H9 (cell line): Measurements from ENCODE around the gene PYGL. TPM values are rescaled to one million over a fixed set of nuclear protein-coding genes. Genes with fewer than 3 reads are reported as not detected.

Experiments
- DNase-seq: peaks from one replicate; pipeline ENCODE4 v3.0.0-alpha.2; 2017
- H2AFZ ChIP-seq: one replicate; pipeline ENCODE4 v1.6.1; 2013; ENCODE audit warnings: mild to moderate bottlenecking, low read length, control low read depth, moderate library complexity
- H2AK5ac ChIP-seq: 2 replicates; pipeline ENCODE4 v1.6.1; 2013; ENCODE audit warnings: low read length, control low read depth, mixed read lengths; ENCODE audit not compliant: insufficient read length
- H2BK120ac ChIP-seq: one replicate; pipeline ENCODE4 v1.6.1; 2013; ENCODE audit warnings: low read depth, mild to moderate bottlenecking, low read length, control low read depth, inconsistent platforms; ENCODE audit not compliant: poor library complexity, severe bottlenecking
- H2BK12ac ChIP-seq: 2 replicates; pipeline ENCODE4 v1.6.1; 2013; ENCODE audit warnings: low read length, control low read depth, mixed read lengths, low read depth; ENCODE audit not compliant: insufficient read length
- H2BK15ac ChIP-seq: 2 replicates; pipeline ENCODE4 v1.6.1; 2013; ENCODE audit warnings: low read depth, low read length, control low read depth
- H2BK20ac ChIP-seq: one replicate; pipeline ENCODE4 v1.6.1; 2013; ENCODE audit warnings: low read depth, mild to moderate bottlenecking, low read length, control low read depth, inconsistent platforms; ENCODE audit not compliant: poor library complexity, severe bottlenecking
- H2BK5ac ChIP-seq: 2 replicates; pipeline ENCODE4 v1.6.1; 2013; ENCODE audit warnings: low read length, control low read depth, mixed read lengths; ENCODE audit not compliant: insufficient read length
- H3K14ac ChIP-seq: 2 replicates; pipeline ENCODE4 v1.6.1; 2013; ENCODE audit warnings: low read length, control low read depth; ENCODE audit not compliant: insufficient read depth
- H3K18ac ChIP-seq: 2 replicates; pipeline ENCODE4 v1.6.1; 2013; ENCODE audit warnings: low read depth, mild to moderate bottlenecking, mixed read lengths, low read length, control low read depth; ENCODE audit not compliant: insufficient read length
- H3K23ac ChIP-seq: 2 replicates; pipeline ENCODE4 v1.6.1; 2013; ENCODE audit warnings: low read length, control low read depth, mixed read lengths, low read depth; ENCODE audit not compliant: insufficient read length
- H3K23me2 ChIP-seq: 2 replicates; pipeline ENCODE4 v1.6.1; 2013; ENCODE audit warnings: low read depth, mild to moderate bottlenecking, mixed read lengths, low read length, control low read depth; ENCODE audit not compliant: insufficient read length, poor library complexity, severe bottlenecking
- H3K27ac ChIP-seq: 2 replicates; pipeline ENCODE4 v1.5.1; 2013; ENCODE audit warnings: low read length, control low read depth, mixed read lengths, low read depth; ENCODE audit not compliant: insufficient read length
- H3K27me3 ChIP-seq: 2 replicates; pipeline ENCODE4 v1.6.1; 2013; ENCODE audit warnings: low read length, control low read depth, inconsistent platforms; ENCODE audit not compliant: insufficient read depth
- H3K4ac ChIP-seq: 2 replicates; pipeline ENCODE4 v1.6.1; 2013; ENCODE audit warnings: low read depth, mild to moderate bottlenecking, control low read depth, inconsistent platforms, low read length, moderate library complexity
- H3K4me1 ChIP-seq: 2 replicates; pipeline ENCODE4 v1.6.1; 2013; ENCODE audit warnings: low read length, control low read depth, inconsistent platforms; ENCODE audit not compliant: insufficient read depth
- H3K4me2 ChIP-seq: 2 replicates; pipeline ENCODE4 v1.6.1; 2013; ENCODE audit warnings: low read length, control low read depth, mixed read lengths; ENCODE audit not compliant: insufficient read length, insufficient read depth
- H3K56ac ChIP-seq: 2 replicates; pipeline ENCODE4 v1.6.1; 2013; ENCODE audit warnings: low read depth, mild to moderate bottlenecking, mixed read lengths, low read length, control low read depth; ENCODE audit not compliant: insufficient read length
- H3K79me1 ChIP-seq: 2 replicates; pipeline ENCODE4 v1.6.1; 2013; ENCODE audit warnings: low read depth, mild to moderate bottlenecking, moderate library complexity, low read length, control low read depth, inconsistent platforms; ENCODE audit not compliant: insufficient read depth, poor library complexity, severe bottlenecking
- H3K79me2 ChIP-seq: 2 replicates; pipeline ENCODE4 v1.6.1; 2013; ENCODE audit warnings: low read length, control low read depth, inconsistent platforms; ENCODE audit not compliant: insufficient read depth
- H3K9ac ChIP-seq: 2 replicates; pipeline ENCODE4 v1.6.1; 2013; ENCODE audit warnings: low read length, control low read depth, mixed read lengths; ENCODE audit not compliant: insufficient read length; ENCODE audit errors: extremely low read depth
- H3K9me3 ChIP-seq: one replicate; pipeline ENCODE4 v1.6.1; 2013; ENCODE audit warnings: low read depth, low read length, inconsistent platforms; ENCODE audit not compliant: control insufficient read depth
- H3T11ph ChIP-seq: one replicate; pipeline ENCODE4 v1.6.1; 2013; ENCODE audit warnings: mild to moderate bottlenecking, low read length, control low read depth, inconsistent platforms
- H4K20me1 ChIP-seq: one replicate; pipeline ENCODE4 v1.6.1; 2013; ENCODE audit not compliant: control insufficient read depth, insufficient read length, insufficient read depth
- H4K5ac ChIP-seq: 2 replicates; pipeline ENCODE4 v1.6.1; 2013; ENCODE audit warnings: low read depth, mild to moderate bottlenecking, mixed read lengths, low read length, control low read depth; ENCODE audit not compliant: insufficient read length
- H4K8ac ChIP-seq: replicated peaks from 2 replicates; pipeline ENCODE4 v1.6.1; 2013; ENCODE audit warnings: low read length, control low read depth, mixed read lengths, low read depth; ENCODE audit not compliant: insufficient read length
- H4K91ac ChIP-seq: 2 replicates; pipeline ENCODE4 v1.6.1; 2013; ENCODE audit warnings: low read depth, mild to moderate bottlenecking, moderate library complexity, mixed read lengths, low read length, control low read depth; ENCODE audit not compliant: insufficient read length
- H3K27ac Mint-ChIP-seq, 3 experiments: 2 replicates in 2 of 3; 3 replicates in 1 of 3; pipeline ENCODE4 v1.8.0; 2020 to 2021; ENCODE audit warnings: mixed read lengths in 3 of 3, mild to moderate bottlenecking in 1 of 3, moderate library complexity in 1 of 3
- H3K27me3 Mint-ChIP-seq: 2 replicates; pipeline ENCODE4 v1.8.0; 2021; ENCODE audit warnings: low read depth, mild to moderate bottlenecking, moderate library complexity, mixed read lengths
- H3K36me3 Mint-ChIP-seq, 3 experiments: 2 replicates in 2 of 3; 3 replicates in 1 of 3; pipeline ENCODE4 v1.8.0; 2020 to 2021; ENCODE audit warnings: low read depth in 3 of 3, mixed read lengths in 3 of 3; ENCODE audit not compliant: insufficient read depth in 1 of 3
- H3K4me1 Mint-ChIP-seq, 2 experiments: 2 replicates each; pipeline ENCODE4 v1.8.0; 2020; ENCODE audit warnings: mixed read lengths in 2 of 2
- H3K4me3 Mint-ChIP-seq, 2 experiments: 2 replicates in 1 of 2; 3 replicates in 1 of 2; pipeline ENCODE4 v1.8.0; 2020 to 2021; ENCODE audit warnings: mild to moderate bottlenecking in 2 of 2, mixed read lengths in 2 of 2, moderate library complexity in 1 of 2
- H3K9me3 Mint-ChIP-seq, 2 experiments: 2 replicates in 1 of 2; 3 replicates in 1 of 2; pipeline ENCODE4 v1.8.0; 2020; ENCODE audit warnings: mild to moderate bottlenecking in 2 of 2, mixed read lengths in 2 of 2, moderate library complexity in 1 of 2
- CTCF ChIP-seq: fragments of 200-600 bp; sonication (generic); conservative IDR thresholded peaks from 3 replicates; pipeline ENCODE4 v1.8.0; 2021; ENCODE audit warnings: antibody characterized with exemption, mild to moderate bottlenecking
- WGBS: extraction: QIAGEN DNeasy Blood & Tissue Kit; methylation state at CpG from one replicate; pipeline ENCODE4 v1.1.7; 2013; ENCODE audit warnings: missing lambda C conversion rate, low lambda C conversion rate, mixed read lengths; ENCODE audit not compliant: insufficient read length; ENCODE audit errors: extremely low coverage; 5-methylcytosine and 5-hydroxymethylcytosine counted together
- total RNA-seq: library from RNA; stranded (reverse); gene quantifications from 2 replicates; pipeline ENCODE4 v1.2.1, GENCODE V29; 2021

Gene PYGL
- total RNA-seq, 1 experiment from 2014 or later: 53.8 TPM

- no peaks in the 10 kb centered on the region for H3K27me3 Mint-ChIP-seq
- no peaks in the 10 kb centered on the region for H3K23me2 ChIP-seq
- no peak overlapping the region for H2BK5ac ChIP-seq
- H3K4me3 Mint-ChIP-seq: no peak overlapping the region
- H3K9ac ChIP-seq: no peak overlapping the region
- H2BK12ac ChIP-seq: no peak overlapping the region
- DNase-seq: no peak
- no peak overlapping the region for H2BK120ac ChIP-seq
- H4K20me1 ChIP-seq: no peaks in the 10 kb centered on the region
- no peak overlapping the region for H4K91ac ChIP-seq
- no peak overlapping the region for H3K27ac Mint-ChIP-seq
- TF ChIP-seq CTCF: no peak
- H3K27me3 ChIP-seq: no peaks in the 10 kb centered on the region
- WGBS: no CpG with 5 or more reads among the region's 3 CpGs
- no peaks in the 10 kb centered on the region for H3K79me2 ChIP-seq
- no peak overlapping the region for H4K8ac ChIP-seq
- no peaks in the 10 kb centered on the region for H3K79me1 ChIP-seq
- no peak overlapping the region for H4K5ac ChIP-seq
- H3K36me3 Mint-ChIP-seq: peaks cover 14 to 26% (median 15%) of the 10 kb centered on the region in 3 experiments
- H2BK20ac ChIP-seq: no peak overlapping the region
- H3K56ac ChIP-seq: no peak overlapping the region
- no peak overlapping the region for H3K27ac ChIP-seq
- peaks cover 23 to 24% of the 10 kb centered on the region in 2 experiments for H3K4me1 Mint-ChIP-seq
- no peak overlapping the region for H2AFZ ChIP-seq
- H2AK5ac ChIP-seq: no peak overlapping the region
- H3K9me3 ChIP-seq: no peaks in the 10 kb centered on the region
- H3K9me3 Mint-ChIP-seq: peaks cover 0 to 10% of the 10 kb centered on the region in 2 experiments; a peak in 2 of 5 replicates
- H3K4ac ChIP-seq: no peak overlapping the region
- H3K18ac ChIP-seq: no peak overlapping the region
- H2BK15ac ChIP-seq: no peak overlapping the region
- H3K4me2 ChIP-seq: no peak overlapping the region
- H3K4me1 ChIP-seq: peaks cover 9% of the 10 kb centered on the region; the same call in 1 of the 2 replicates
- no peak overlapping the region for H3K14ac ChIP-seq
- no peak overlapping the region for H3T11ph ChIP-seq
- no peak overlapping the region for H3K23ac ChIP-seq
These were observed 42.9 kb downstream of the PYGL start for GRCh38 chr14:50901361-50901760.
